HG03025 (cell line): ENCODE measurements around the gene AOPEP.

Source experiments
- ATAC-seq: cut with Tn5 transposase; IDR thresholded peaks from one replicate; pipeline ENCODE4 v1.9.1; 2021; ENCODE audit warnings: mild to moderate bottlenecking, moderate library complexity; ENCODE audit not compliant: unreplicated experiment, low FRiP score

The AOPEP gene

DNA sequence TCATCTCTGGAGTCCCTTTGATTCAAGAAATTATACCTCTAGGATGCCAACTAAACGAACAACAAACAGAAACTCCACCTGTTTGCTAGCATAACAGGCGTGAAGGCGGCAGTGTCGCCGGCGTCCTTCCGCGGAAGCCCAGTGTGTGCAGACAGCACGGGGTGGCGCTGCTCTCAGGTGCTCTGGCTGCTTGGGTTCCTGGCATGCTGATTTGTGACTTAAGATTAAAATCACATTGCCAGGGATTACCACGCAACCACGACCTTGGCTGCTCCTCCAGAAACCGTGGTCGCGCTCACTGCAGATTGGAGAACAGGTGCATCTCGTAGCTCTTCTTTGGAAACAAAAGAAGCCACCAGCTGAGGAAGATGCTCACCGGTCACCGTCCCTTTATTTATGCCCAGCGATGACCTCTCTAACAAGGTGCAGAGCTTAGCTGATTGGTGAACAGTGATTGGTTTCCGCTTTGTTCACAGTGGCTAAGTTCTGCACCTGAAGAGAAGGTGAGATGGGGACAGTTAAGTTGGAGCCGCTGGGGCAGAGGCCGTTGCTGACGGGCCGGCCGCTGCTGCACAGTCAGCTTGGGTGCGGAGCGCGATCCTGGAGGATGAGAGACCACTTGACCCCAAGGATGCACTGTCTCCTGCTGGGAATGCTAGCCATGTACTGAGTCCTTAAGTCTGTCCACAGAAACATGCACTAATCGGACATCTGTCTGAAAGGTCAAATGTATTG is 358.7 kb downstream of the AOPEP start:
- no peak for ATAC-seq

DNA sequence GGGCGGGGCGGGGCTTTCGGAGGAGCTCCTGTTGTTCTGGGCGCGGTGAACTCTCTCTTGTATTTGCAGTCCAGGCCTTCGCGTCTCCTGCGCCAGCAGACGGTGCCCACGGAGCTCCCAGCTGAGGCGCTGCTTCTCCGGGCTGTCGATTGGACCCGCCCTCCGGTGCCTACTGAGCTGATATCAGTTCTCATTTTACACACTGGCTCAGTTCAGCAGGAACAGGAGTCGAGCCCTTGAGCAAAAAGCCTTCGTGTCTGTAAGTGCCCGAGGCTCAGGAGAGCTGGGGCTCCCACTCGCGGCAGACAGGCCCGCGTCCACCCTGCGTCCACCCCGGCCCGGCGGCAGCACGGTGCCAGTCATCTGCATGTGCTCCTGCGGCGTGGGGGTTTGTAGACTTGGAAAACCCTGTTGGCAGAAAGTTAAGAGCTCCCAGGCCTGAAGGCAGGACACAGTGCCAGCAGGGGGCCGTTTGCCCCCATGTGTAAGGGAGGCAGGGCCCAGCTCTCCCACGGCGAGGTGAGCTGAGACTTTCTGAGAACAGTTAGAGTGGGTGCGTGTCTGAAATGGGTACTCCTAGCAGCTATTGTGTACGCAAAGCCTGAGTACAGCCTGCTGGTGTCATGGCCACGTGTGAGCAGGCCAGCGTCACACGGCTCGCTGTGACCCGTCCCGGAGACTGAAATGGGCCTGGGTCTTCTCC is 359.5 kb downstream of the AOPEP start:
- ATAC-seq: no peak

DNA sequence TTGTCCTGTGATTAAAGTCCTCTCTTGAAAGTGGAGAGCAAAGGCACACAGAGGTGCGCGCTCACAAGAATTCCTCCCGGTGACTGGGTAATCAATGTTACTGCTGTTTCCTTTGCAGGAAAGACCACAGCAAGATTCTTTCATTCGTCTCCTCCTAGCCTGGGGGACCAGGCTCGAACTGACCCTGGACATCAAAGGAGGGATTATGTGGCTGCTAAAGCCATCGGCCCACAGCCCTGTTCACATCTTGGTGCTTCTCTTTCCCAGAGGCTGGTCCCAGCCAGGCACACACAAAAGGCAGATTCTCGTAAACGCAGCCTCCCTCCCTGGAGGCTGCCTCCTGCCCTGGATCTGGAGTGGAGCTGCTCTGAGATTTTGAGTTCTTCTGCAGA is 360.1 kb downstream of the AOPEP start:
- no peak for ATAC-seq

DNA sequence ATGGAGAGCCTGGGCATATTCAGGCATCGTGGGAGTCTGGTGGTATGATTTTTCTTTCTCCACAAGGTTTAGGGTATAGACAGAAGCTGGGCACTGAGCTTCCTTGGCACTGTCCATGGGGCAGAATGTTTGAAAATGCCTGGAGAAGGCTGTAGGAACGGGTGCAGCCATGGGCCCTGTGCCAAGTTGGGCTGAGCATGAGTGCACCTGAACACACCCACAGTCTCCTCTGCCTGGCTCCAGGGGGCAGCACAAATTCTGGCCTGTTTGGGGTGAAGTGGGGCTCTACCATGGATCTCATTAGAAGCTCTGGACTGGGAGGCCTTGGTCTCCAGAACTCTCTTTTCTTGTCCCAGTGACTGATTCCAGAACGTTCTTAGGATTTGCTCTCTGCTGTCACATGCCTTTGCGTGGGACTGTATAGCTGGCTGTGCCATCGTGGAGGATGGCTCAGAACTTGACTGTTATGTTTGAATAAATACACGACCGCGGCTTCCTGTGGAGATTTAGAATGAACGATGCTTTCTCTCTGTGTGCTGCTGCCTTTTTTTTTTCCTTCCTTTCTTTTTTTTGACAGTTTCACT is 361.3 kb downstream of the AOPEP start:
- no peak for ATAC-seq

DNA sequence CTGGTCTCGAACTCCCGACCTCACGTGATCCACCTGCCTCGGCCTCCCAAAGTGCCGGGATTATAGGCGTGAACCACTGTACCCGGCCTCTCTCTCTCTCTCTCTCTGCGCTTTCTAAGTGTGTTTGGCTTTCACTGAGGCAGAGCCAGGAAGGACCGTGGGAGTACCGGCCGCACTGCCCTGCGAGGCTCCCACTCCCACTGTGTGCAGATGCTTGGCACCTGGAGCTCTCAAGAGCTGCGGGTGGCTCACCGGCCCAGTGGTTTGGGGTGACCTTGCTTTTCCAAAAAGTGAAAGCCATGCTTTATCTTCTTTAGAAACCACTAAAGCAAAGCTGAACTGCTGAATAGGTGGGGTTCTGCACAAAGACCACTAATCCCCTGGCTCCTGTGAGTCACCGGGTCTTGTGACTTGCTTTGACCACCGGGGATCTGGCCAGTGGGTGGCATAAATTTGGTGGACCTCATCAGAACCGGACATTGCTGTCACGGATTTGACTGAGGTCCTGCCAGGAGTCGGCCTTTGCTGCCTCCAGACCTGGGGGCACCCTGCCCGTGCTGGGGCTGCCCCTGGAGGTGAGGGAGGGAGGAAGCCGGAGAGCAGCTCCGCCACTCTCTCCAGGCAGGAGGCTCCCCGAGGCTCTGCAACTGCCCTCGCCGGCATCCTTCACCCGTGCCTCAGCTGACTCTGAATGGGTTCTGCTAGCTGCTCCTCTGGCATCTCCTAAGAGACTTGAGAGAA is 362.1 kb downstream of the AOPEP start:
- no peak for ATAC-seq

DNA sequence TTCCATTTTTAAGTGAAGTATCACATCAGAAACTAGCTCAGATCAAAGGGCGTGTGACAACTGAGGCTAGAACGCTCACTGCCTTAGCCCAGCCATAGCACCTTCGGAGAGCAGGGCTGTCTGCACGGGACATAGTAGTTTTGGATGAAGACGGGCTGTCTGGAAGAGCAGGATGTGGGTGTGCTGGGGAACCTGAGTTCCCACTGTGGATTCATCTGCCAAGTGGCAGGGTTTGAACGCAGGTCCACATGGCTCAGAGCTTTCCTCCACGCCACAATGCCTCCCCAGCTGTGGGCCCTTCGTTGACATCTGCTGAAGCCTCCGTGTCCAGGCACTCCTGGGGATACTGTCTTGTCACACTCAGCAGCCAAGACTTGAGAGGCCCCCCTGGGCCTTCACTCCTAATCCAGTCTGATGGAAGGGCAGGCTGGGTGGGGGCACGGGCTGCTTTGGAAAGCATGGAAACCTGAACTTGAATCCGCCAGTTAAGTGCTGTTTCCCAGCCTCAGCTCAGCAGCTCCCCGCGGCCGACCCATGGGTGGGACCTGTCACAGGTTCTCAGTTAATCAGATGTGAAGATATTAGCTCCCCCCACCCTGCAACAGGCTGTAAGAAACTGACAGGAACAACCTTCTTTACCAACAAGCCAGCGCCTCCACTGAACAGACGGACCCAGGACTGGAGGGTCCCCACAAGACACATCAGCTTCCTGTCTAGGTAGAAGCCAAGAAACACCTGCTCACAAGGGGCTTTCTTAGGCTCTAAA is 362.9 kb downstream of the AOPEP start:
- ATAC-seq: no peak

DNA sequence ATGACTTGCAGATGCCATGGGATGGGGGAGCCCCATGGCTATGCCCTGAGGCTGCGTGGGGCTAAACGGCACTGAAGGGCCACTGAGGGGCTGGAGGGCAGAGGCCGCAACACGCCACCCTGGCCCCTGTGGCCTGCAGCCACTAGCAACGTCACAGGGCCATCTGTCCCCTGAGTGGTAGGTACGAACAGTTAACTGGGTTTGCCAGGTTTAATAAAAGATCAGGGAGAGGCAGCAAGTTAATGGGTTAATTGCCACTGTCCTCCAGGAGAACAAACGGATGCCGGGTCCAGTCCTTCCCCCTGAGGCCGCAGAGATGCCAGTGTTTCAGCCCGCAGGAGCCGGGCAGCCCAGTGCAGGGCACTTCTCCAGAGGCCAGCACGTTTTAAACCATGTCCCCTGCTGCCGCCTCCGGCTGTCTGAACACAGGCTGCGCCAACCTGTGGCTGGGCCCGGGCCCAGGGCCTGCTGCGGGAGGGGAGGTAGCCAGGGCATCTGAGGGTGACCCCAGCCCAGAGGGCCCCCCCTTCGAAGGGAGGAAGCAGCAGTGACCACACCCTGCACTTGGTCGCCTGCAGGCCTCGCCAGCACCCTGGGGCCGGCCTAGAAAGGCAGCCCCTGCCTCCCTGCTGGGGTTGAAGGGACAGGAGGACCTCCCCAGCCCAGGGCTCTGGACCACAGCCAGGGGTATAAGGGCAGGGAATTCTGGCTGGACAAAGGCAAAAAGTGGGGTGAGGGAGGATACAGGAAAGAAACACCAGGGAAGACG is 363.7 kb downstream of the AOPEP start:
- no peak for ATAC-seq

DNA sequence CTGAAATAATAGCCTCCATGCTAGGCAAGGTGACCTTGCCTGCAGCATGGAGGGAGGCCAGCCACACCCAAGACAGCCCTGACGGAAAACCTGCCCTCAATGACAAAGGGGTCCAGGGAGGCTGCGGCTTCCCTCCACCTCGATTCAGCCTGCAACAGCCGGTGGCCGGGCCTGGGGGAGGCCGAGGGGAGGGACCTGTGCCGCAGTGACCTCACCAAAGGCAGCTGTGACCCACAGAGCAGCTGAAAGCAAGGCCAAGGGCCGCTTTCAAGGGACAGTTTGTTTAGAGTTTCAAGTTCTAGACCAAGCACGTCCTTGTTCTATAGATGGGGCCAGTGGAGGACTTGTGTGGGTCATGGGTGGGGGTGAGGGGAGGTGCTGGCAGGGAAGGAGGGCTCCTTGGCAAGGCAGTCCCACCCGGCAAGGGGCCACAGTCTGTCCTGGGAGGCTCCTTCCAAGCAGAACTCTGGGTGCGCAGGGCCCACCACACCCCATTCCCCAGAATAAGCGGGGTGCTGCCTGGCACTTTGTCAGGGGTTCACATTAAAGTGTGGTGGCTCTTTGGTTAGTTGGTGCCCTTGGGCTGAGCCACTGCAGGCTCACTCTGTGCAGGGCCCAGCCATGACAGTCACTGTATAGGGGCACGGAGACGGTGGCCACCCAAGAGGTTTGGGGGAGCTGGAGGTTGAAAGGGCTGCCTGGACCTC is 364.5 kb downstream of the AOPEP start:
- ATAC-seq: no peak

DNA sequence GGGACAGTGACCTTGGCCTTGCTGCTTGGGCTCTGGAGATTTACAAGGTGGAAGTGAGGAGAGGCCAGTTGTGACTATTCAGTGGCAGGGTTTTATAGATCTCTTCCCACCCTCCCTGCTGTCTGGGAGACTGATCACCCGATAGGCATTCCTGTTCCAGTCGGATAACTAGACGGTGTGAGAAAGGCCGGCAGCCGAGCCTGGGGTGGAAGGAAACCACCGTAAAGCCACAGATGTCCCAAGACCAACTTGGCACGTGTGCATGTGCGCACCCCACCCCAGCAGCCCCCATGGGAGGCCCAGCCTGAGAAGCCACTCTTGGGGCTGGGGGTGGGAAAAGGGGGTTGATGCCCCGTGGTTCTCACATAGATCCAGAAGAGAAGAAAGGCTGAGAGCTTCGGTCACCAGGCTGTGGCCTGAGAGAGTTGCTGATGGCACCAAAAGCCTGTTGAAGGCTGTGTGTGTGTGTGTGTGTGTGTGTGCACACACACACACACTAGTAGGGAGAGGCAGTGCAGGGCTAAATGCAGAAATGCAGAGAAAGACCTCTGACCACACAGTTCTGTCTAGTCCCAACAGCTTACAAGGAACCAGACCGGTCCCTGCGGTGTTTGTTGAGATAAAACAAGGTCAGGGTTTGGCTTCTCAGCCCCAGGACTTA is 365.2 kb downstream of the AOPEP start:
- ATAC-seq: no peak

DNA sequence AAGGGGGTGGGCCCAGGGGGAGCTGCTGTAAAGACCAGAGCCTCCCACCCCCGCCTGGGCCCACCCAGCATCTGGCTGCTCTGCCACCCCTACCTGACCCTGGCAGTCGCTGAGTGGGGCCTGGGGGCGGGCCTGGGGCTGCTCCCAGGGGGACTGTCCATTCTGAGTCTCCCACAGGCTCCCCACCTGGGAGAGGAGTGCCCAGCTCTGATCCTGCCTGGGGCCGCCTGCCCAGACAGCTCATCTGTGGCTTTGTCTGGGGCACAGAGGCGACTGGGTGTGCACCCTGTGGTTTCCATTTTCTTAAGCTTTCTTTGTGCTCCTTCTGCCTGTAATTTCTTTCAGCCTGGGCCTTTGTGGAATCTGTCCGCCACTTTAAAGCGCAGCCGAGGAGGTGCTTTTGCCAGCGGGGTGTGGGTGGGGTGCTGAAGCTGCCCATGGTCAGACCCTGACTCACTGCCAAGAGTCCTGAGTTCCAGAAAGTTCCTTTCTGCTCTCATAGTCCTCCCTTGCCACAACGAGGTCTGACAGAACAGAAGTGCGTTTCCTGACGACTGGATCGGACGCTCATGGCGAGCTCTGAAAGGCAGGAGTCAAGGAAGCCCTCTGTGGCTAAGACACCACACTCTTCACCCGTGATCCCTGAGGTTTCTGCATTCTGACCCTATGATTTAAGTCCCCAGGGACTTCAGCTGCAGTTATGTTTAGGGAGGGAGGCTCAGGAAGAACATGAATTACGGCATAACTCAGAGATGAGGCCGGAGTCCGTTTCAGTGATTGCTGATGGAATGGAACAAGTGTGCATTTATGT is 366.0 kb downstream of the AOPEP start:
- ATAC-seq: no peak

DNA sequence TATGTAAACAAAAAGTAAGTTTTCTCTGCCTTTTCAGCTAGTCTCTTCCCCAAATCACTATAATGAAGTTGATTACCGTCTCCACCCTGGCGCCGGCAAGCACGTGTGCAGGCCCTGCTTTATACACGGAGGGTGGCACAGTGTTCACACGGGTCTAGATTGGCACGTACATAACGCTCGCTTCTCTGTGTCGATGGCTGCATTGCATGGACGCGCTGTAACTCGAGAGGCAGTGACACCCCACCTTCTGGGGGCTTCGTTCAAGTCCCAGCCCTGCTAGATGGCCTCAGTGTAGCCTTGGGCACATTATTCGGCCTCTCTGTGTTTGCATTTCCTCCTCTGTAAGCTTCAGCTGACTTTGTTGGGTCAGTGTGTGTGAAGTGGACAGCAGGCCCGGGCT is 367.1 kb downstream of the AOPEP start:
- ATAC-seq: no peak

DNA sequence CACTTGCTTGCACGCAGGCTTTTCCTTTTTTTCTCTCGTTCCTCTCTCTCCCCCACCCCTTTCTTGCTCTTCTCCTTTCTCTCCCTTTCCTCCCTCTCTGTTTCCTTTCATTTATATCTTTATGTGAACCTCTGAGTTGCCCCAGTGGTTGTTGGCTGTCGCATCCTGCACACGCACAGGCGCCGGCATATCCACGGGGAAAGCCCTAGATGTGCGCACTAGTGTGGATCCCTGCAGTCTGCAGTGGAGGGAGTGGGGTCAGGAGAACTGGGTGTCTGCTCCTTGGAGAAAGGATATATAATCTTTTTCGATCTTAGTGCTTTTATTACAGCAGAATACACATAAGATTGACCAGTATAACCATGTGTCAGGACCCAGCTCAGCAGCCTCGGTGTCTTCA is 367.5 kb downstream of the AOPEP start:
- no peak for ATAC-seq

DNA sequence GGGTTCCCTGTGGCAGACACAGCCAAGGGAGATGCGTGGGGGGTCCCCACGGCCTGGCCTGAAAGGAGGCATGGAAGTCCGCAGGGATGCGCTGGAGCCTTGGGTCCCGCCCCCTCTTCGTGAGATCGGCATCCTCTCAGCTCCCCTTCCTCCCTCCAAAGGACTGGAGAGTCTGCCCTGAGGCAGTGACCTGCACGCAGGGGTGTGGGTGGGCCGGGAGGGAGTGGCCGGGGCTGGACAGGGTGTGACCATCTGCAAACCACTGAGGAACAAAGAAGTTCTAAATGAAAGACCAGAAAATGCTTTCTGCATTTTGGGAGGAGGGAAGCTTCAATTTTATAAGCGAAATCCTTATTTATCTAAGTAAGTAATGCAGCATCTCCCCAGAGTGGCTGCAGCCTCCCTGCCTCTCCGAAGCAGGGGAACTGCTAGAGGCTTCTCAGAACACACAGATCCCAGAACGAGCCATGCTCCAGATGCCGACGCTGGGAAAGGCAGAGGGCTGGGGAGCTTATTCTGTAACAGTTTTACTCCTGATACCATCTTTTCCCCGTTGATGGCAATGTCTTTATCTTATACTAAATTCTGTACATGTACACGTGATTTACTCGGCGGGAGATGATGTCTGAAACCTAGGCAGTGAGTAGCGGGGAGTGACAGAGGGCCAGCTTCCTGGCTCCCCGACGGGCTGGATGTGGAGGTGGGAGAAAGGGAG is 369.3 kb downstream of the AOPEP start:
- no peak for ATAC-seq

DNA sequence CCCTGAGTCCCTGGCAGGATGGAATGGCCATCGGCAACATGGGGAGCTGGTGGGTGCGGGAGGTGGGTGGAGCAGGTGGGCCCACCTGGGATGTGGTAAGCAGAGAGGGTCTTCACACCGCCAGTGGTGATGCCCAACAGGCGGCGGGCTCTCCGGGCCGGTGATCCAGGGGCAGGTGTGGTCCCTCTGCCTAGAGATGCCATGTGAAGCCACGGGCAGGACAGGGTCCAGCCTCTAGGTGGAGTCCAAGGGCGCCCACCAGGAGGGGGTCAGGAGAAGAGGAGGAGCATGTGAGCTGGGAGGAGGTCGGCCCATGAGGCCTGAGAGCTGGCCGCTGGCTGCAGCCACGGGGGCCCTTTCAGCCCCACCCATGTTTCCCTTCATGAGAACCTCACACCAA is 369.9 kb downstream of the AOPEP start:
- ATAC-seq: no peak

DNA sequence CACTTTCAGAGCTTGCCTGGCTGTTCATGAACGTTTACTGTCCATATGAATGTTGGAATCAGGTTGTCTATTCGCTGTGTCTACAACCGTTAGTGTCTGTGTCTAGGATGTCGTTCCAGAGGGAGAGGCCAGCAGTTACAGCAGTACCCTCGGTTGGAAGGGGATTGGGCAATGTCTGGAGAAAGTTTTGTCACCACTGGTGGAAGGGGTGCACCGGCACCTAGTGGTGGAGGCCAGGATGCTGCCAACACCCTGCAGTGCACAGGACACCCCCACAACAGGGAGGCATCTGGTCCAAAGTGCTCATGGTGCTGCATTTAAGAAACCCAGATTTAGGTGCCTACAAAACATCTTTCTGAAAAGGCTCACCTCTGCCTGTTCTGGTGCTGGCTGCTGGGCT is 370.3 kb downstream of the AOPEP start:
- ATAC-seq: no peak

DNA sequence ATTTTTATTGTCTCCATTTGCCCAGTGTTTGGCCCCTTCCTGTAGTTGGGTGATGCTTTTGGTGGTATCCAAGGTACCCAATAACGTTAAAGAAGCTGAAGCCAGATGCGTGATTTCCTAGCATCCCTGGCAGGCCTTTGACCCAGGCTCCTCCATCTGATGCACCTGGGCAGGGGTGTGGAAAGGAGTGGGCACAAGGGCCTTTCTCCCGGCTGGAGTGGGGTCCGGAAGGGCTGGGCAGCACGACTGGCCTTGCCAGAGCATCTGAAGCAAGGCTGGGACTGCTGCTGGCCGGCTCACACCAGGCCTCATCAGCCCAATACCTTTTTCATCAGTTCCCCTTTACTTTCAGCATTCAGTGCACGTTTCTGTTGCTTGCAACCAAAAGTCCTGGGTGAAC is 370.8 kb downstream of the AOPEP start:
- no peak for ATAC-seq

DNA sequence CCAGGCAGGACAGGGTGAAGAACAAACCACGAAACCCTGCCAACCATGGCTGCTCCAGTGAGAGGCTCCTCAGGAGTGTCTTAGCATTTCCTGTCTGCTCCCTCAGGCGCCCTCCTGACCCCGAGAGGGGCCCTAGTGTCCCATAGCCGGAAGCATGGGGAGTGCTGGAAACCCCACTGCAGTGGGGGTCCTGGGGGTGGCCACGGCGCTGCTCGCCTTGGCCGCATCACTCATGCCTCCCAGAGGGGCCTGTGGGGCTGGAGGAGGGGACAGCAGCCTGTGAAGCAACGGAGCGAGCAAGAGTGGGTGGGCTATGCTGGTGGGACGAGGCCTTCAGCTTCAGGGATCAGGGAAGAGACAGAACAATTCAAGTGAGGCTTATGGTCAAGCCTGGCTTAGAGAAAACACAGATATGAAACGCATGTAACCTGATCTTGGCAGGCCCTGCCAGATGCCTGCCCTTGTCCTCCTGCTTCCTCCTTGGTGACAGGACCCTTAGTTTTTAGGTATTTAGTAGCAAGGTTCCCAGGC is 372.0 kb downstream of the AOPEP start:
- ATAC-seq: no peak
